ENCODE data around the gene GET4. TPM values are rescaled to one million over a fixed set of nuclear protein-coding genes. Genes with fewer than 3 reads are reported as not detected.

The GET4 gene
- polyA plus RNA-seq, 1 of the 3 experiments (the other 2 are of a cell fraction): 63.1 TPM

GRCh38 chr7:895451-896052 is 19.2 kb downstream of the GET4 start:
- no peak overlapping the region for H3K9ac ChIP-seq
- H3K4me3 ChIP-seq (ENCODE audit: low read depth in 2 of 2, low read length in 1 of 2): no peak overlapping the region
- 98% methylated on average over 50 of the region's 52 CpGs for WGBS (ENCODE audit: low lambda C conversion rate)
- no peak overlapping the region for H3K4me2 ChIP-seq
- no peak for DNase-seq
- H3K9me3 ChIP-seq: no peaks in the 10 kb centered on the region
- H2AFZ ChIP-seq (ENCODE audit: low read depth): no peak overlapping the region
- H3K36me3 ChIP-seq (replicated peaks in 1 of 2; ENCODE audit: control insufficient read depth in 1 of 2, insufficient read depth in 2 of 2, low read length in 1 of 2): peaks cover 0 to 58% of the 10 kb centered on the region in 2 experiments
- ChIA-PET POLR2A (no interaction called here), CTCF (interaction anchor here (0.8 to 2.2 kb wide), 3 partner anchors 12 to 574 kb away, joined by 3 to 7 read pairs (median 3); no protein-coding TSS in a partner anchor)
- H3K79me2 ChIP-seq (ENCODE audit: insufficient read depth): no peaks in the 10 kb centered on the region
- TF ChIP-seq FOSL2 (IDR thresholded peaks at IDR 0.05; ENCODE audit: borderline replicate concordance, low read depth) (no peak), USF2 (IDR thresholded peaks at IDR 0.05; ENCODE audit: borderline replicate concordance, low read depth, low read length) (no peak), TCF12 (IDR thresholded peaks at IDR 0.05) (no peak), CHD2 (IDR thresholded peaks at IDR 0.05; ENCODE audit: low read length, partially characterized antibody) (no peak), GABPA (IDR thresholded peaks at IDR 0.05; ENCODE audit: low read depth) (no peak), MXI1 (IDR thresholded peaks at IDR 0.05; ENCODE audit: low read depth, low read length) (no peak), USF1 (IDR thresholded peaks at IDR 0.05; ENCODE audit: borderline replicate concordance, low read depth) (no peak), IRF3 (IDR thresholded peaks at IDR 0.05; ENCODE audit: low read depth, low read length) (no peak), ZBTB33 (IDR thresholded peaks at IDR 0.05; ENCODE audit: borderline replicate concordance, low read depth) (no peak), RCOR1 (IDR thresholded peaks at IDR 0.05; ENCODE audit: low read length) (no peak), RFX5 (IDR thresholded peaks at IDR 0.05; ENCODE audit: low read length) (no peak), TEAD4 (IDR thresholded peaks at IDR 0.05; ENCODE audit: borderline replicate concordance, insufficient read depth) (no peak), YY1 (IDR thresholded peaks at IDR 0.05; ENCODE audit: low read depth) (no peak), ELF1 (IDR thresholded peaks at IDR 0.05) (no peak), RXRA (IDR thresholded peaks at IDR 0.05; ENCODE audit: borderline replicate concordance, low read depth) (no peak)
- TF ChIP-seq, protein P1, sequence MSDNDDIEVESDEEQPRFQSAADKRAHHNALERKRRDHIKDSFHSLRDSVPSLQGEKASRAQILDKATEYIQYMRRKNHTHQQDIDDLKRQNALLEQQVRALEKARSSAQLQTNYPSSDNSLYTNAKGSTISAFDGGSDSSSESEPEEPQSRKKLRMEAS (IDR thresholded peaks at IDR 0.05; ENCODE audit: low read depth): no peak
- TF ChIP-seq, protein P2, sequence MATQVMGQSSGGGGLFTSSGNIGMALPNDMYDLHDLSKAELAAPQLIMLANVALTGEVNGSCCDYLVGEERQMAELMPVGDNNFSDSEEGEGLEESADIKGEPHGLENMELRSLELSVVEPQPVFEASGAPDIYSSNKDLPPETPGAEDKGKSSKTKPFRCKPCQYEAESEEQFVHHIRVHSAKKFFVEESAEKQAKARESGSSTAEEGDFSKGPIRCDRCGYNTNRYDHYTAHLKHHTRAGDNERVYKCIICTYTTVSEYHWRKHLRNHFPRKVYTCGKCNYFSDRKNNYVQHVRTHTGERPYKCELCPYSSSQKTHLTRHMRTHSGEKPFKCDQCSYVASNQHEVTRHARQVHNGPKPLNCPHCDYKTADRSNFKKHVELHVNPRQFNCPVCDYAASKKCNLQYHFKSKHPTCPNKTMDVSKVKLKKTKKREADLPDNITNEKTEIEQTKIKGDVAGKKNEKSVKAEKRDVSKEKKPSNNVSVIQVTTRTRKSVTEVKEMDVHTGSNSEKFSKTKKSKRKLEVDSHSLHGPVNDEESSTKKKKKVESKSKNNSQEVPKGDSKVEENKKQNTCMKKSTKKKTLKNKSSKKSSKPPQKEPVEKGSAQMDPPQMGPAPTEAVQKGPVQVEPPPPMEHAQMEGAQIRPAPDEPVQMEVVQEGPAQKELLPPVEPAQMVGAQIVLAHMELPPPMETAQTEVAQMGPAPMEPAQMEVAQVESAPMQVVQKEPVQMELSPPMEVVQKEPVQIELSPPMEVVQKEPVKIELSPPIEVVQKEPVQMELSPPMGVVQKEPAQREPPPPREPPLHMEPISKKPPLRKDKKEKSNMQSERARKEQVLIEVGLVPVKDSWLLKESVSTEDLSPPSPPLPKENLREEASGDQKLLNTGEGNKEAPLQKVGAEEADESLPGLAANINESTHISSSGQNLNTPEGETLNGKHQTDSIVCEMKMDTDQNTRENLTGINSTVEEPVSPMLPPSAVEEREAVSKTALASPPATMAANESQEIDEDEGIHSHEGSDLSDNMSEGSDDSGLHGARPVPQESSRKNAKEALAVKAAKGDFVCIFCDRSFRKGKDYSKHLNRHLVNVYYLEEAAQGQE (IDR thresholded peaks at IDR 0.05; ENCODE audit: low read depth, low read length): no peak
- TF ChIP-seq, protein P3, sequence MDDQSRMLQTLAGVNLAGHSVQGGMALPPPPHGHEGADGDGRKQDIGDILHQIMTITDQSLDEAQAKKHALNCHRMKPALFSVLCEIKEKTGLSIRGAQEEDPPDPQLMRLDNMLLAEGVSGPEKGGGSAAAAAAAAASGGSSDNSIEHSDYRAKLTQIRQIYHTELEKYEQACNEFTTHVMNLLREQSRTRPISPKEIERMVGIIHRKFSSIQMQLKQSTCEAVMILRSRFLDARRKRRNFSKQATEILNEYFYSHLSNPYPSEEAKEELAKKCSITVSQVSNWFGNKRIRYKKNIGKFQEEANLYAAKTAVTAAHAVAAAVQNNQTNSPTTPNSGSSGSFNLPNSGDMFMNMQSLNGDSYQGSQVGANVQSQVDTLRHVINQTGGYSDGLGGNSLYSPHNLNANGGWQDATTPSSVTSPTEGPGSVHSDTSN (IDR thresholded peaks at IDR 0.05): no peak
- no peak overlapping the region for H3K27ac ChIP-seq (ENCODE audit: low read depth in 2 of 2, low read length in 1 of 2)
- H3F3A ChIP-seq (replicated peaks; ENCODE audit: insufficient read depth): peaks cover 5% of the 10 kb centered on the region
- H3K27me3 ChIP-seq (ENCODE audit: insufficient read depth): no peaks in the 10 kb centered on the region
- H3K4me1 ChIP-seq (ENCODE audit: control insufficient read depth in 1 of 2, insufficient read depth in 2 of 2, low read depth in 1 of 2, low read length in 1 of 2): peaks cover 0 to 7% of the 10 kb centered on the region in 2 experiments; a peak in 1 of 4 replicates
- peaks cover 3% of the 10 kb centered on the region; the same call in 1 of the 2 replicates for H4K20me1 ChIP-seq (ENCODE audit: insufficient read depth)
- H3K9me2 ChIP-seq: no peaks in the 10 kb centered on the region
